Measurements from ENCODE around the gene RNF208. TPM values are rescaled to one million over a fixed set of nuclear protein-coding genes. Genes with fewer than 3 reads are reported as not detected.

RNF208 gene
- total and polyA plus RNA-seq, 2 donors (not counting 1 experiment from before 2014, with no cell fraction given): 0.14 to 0.33 TPM

DNA sequence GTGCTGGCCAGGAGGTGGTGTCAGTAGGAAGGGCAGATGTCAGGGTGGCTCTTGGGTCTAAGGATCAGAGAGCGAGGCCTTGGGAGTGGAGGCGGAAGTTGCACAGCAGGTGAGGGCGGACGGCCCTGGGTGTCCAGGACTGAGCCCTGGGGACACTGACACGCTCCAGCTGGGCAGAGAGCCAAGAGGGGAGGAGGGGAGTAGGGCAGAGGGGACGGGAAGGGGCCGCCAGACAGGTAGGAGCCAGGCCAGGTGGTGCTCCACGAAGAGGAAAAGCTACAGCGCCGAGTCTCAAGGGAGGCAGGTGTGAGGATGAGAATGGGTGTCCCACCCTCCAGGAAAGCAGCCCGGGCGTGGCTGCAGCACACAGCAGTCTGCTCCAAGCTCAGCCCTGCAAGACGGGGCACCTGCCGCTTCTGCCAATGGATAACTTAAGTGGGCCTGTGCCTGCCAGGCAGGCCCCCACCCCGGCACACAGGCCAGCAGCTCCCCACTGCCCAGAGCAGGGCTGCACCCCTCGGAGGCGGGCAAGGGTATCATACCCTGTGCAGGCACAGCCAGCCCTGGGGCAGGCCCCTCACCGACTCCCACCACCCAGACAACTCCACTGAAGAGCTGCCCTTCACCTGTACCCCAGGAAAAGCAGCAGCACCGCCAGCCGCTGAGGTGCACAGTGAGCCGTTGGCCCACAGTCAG lies 26.4 kb downstream of the RNF208 start:
- peaks cover 11% of the 10 kb centered on the region for H3K36me3 ChIP-seq (ENCODE audit: control insufficient read depth, insufficient read depth, low read length)
- TF ChIP-seq, protein P1, sequence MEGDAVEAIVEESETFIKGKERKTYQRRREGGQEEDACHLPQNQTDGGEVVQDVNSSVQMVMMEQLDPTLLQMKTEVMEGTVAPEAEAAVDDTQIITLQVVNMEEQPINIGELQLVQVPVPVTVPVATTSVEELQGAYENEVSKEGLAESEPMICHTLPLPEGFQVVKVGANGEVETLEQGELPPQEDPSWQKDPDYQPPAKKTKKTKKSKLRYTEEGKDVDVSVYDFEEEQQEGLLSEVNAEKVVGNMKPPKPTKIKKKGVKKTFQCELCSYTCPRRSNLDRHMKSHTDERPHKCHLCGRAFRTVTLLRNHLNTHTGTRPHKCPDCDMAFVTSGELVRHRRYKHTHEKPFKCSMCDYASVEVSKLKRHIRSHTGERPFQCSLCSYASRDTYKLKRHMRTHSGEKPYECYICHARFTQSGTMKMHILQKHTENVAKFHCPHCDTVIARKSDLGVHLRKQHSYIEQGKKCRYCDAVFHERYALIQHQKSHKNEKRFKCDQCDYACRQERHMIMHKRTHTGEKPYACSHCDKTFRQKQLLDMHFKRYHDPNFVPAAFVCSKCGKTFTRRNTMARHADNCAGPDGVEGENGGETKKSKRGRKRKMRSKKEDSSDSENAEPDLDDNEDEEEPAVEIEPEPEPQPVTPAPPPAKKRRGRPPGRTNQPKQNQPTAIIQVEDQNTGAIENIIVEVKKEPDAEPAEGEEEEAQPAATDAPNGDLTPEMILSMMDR (conservative IDR thresholded peaks at IDR 0.05 in 1 of 2, IDR thresholded peaks at IDR 0.05 in 1 of 2; ENCODE audit: low read depth in 1 of 2, low read length in 2 of 2): no peak
- TF ChIP-seq EZH2 (IDR thresholded peaks at IDR 0.05; ENCODE audit: low read length, missing control alignments): no peak
- no peaks in the 10 kb centered on the region for H3K27me3 ChIP-seq (ENCODE audit: control insufficient read depth, insufficient read depth, low read length)
- H3K9ac ChIP-seq (ENCODE audit: insufficient read depth, low read length): no peak overlapping the region
- H2AFZ ChIP-seq (ENCODE audit: low read length): no peak overlapping the region
- no peaks in the 10 kb centered on the region for H4K20me1 ChIP-seq (ENCODE audit: control insufficient read depth, extremely low read depth, insufficient read depth, low read length)
- no peak overlapping the region for H3K4me2 ChIP-seq (ENCODE audit: extremely low read depth, insufficient read depth, low read length)
- H3K4me3 ChIP-seq (replicated peaks in 1 of 4; ENCODE audit: control extremely low read depth in 1 of 4, insufficient read depth in 1 of 4, low read depth in 3 of 4, low read length in 4 of 4): no peak overlapping the region
- H3K27ac ChIP-seq (ENCODE audit: insufficient read depth, low read length): no peak overlapping the region
- peaks cover 9% of the 10 kb centered on the region for H3K79me2 ChIP-seq (ENCODE audit: control insufficient read depth, insufficient read depth, low read length)
- DNase-seq (ENCODE audit: low read depth in 2 of 2): no peak
- H3K9me3 ChIP-seq (ENCODE audit: control insufficient read depth, insufficient read depth, low read depth, low read length): no peaks in the 10 kb centered on the region
- peaks cover 2% of the 10 kb centered on the region for H3K4me1 ChIP-seq (ENCODE audit: control insufficient read depth, extremely low read depth, insufficient read depth, low read length)

GRCh38 chr9:137194909-137195308 lies 27.1 kb downstream of the RNF208 start:
- no peak overlapping the region for H3K27ac ChIP-seq (ENCODE audit: insufficient read depth, low read length)
- H2AFZ ChIP-seq (ENCODE audit: low read length): no peak overlapping the region
- peaks cover 4% of the 10 kb centered on the region for H3K4me1 ChIP-seq (ENCODE audit: control insufficient read depth, extremely low read depth, insufficient read depth, low read length)
- no peak for DNase-seq (ENCODE audit: low read depth in 2 of 2)
- no peaks in the 10 kb centered on the region for H4K20me1 ChIP-seq (ENCODE audit: control insufficient read depth, extremely low read depth, insufficient read depth, low read length)
- H3K79me2 ChIP-seq (ENCODE audit: control insufficient read depth, insufficient read depth, low read length): peaks cover 16% of the 10 kb centered on the region
- H3K27me3 ChIP-seq (ENCODE audit: control insufficient read depth, insufficient read depth, low read length): no peaks in the 10 kb centered on the region
- TF ChIP-seq, protein P1 (conservative IDR thresholded peaks at IDR 0.05 in 1 of 2, IDR thresholded peaks at IDR 0.05 in 1 of 2; ENCODE audit: low read depth in 1 of 2, low read length in 2 of 2): no peak
- no peak for TF ChIP-seq EZH2 (IDR thresholded peaks at IDR 0.05; ENCODE audit: low read length, missing control alignments)
- H3K4me2 ChIP-seq (ENCODE audit: extremely low read depth, insufficient read depth, low read length): no peak overlapping the region
- H3K9me3 ChIP-seq (ENCODE audit: control insufficient read depth, insufficient read depth, low read depth, low read length): no peaks in the 10 kb centered on the region
- no peak overlapping the region for H3K4me3 ChIP-seq (replicated peaks in 1 of 4; ENCODE audit: control extremely low read depth in 1 of 4, insufficient read depth in 1 of 4, low read depth in 3 of 4, low read length in 4 of 4)
- H3K9ac ChIP-seq (ENCODE audit: insufficient read depth, low read length): no peak overlapping the region
- peaks cover 15% of the 10 kb centered on the region for H3K36me3 ChIP-seq (ENCODE audit: control insufficient read depth, insufficient read depth, low read length)

GRCh38 chr9:137194388-137194787 lies 27.7 kb downstream of the RNF208 start:
- TF ChIP-seq, protein P1 (conservative IDR thresholded peaks at IDR 0.05 in 1 of 2, IDR thresholded peaks at IDR 0.05 in 1 of 2; ENCODE audit: low read depth in 1 of 2, low read length in 2 of 2): no peak
- TF ChIP-seq EZH2 (IDR thresholded peaks at IDR 0.05; ENCODE audit: low read length, missing control alignments): no peak
- H3K9me3 ChIP-seq (ENCODE audit: control insufficient read depth, insufficient read depth, low read depth, low read length): no peaks in the 10 kb centered on the region
- DNase-seq (ENCODE audit: low read depth in 2 of 2): no peak
- H3K4me1 ChIP-seq (ENCODE audit: control insufficient read depth, extremely low read depth, insufficient read depth, low read length): peaks cover 9% of the 10 kb centered on the region
- H3K27ac ChIP-seq (ENCODE audit: insufficient read depth, low read length): no peak overlapping the region
- H3K4me2 ChIP-seq (ENCODE audit: extremely low read depth, insufficient read depth, low read length): no peak overlapping the region
- H3K4me3 ChIP-seq (replicated peaks in 1 of 4; ENCODE audit: control extremely low read depth in 1 of 4, insufficient read depth in 1 of 4, low read depth in 3 of 4, low read length in 4 of 4): no peak overlapping the region
- peaks cover 21% of the 10 kb centered on the region for H3K79me2 ChIP-seq (ENCODE audit: control insufficient read depth, insufficient read depth, low read length)
- no peaks in the 10 kb centered on the region for H4K20me1 ChIP-seq (ENCODE audit: control insufficient read depth, extremely low read depth, insufficient read depth, low read length)
- H3K27me3 ChIP-seq (ENCODE audit: control insufficient read depth, insufficient read depth, low read length): no peaks in the 10 kb centered on the region
- no peak overlapping the region for H3K9ac ChIP-seq (ENCODE audit: insufficient read depth, low read length)
- H2AFZ ChIP-seq (ENCODE audit: low read length): no peak overlapping the region
- H3K36me3 ChIP-seq (ENCODE audit: control insufficient read depth, insufficient read depth, low read length): peaks cover 15% of the 10 kb centered on the region

Data from fibroblast of lung (primary cell).